GM23248 (cell line): ENCODE results near the gene AGER.

ENCODE experiments used
- EZH2 ChIP-seq: fragments of 200-600 bp; sonication (generic); IDR thresholded peaks from 2 replicates; pipeline ENCODE4 v1.6.1; 2018; ENCODE audit warnings: antibody characterized with exemption, mild to moderate bottlenecking; ENCODE audit not compliant: insufficient read depth, poor library complexity, severe bottlenecking
- EZH2phosphoT487 ChIP-seq: fragments of 200-600 bp; sonication (generic); IDR thresholded peaks from 2 replicates; pipeline ENCODE4 v1.6.1; 2018; ENCODE audit warnings: antibody characterized with exemption, moderate library complexity, mild to moderate bottlenecking, low read depth; ENCODE audit not compliant: insufficient read depth

DNA sequence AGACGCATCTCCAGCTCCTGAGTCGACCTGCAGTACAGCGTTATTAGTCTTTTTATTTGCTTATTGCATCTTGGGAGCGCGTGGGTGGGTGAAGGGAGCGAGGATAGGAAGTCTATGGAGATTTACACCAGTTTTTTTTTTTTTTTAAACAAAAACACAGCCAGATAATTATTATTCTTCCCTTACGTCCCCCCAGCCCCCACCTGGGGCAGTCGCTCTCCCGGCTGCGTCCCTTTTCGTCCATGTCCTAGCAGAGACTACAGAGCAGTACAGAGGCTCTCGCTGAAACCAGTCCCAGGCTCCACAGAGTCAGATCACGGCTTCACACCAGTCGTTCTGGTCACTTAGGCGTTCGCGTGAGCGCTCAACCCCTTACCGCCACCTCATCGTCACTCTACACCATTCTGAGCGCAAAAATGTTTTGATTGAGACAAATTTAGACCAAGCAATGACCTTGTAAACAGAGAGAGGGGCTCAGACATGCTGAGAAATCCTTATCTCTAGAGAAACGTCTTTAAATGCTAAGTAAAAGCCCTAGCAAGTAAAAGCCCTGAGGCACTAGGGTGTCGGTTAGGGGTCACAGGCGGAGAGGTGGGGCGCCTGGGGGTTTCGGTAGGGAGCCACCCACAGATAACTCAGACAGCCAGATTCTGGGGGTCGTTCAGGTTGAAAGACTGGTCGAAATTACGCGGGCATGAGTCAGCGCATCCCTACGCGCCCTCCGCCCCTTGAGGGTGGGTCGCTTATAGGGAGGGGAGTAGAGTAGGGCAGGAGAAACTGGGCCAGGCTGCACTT is 31.1 kb downstream of the AGER start:
- TF ChIP-seq EZH2phosphoT487 (no peak), EZH2 (no peak)
